Adrenal gland (tissue), 12 donors: ENCODE data around the gene THSD7B. TPM values are rescaled to one million over a fixed set of nuclear protein-coding genes. Genes with fewer than 3 reads are reported as not detected.
"Not testable (repeated sequence)": the region's sequence is repeated elsewhere in the genome, so short reads cannot be mapped to it uniquely, and the experiment has no call there.

Experiments
- DNase-seq, 7 donors: peaks; one replicate each; pipeline ENCODE4 v3.0.0-alpha.2; 2019 to 2020
- H3K27ac ChIP-seq, 5 donors: fragments of 200-600 bp; sonication (generic) in 4 of 5; 1 replicate in 3 of 5; 2 replicates in 2 of 5; pipeline versions ENCODE4 v1.5.1 to v1.8.0; 2016 to 2020; ENCODE audit warnings: mild to moderate bottlenecking in 1 of 5
- H3K27me3 ChIP-seq: fragments of 200-600 bp; 2 replicates; pipeline ENCODE4 v1.8.0; 2021
- H3K36me3 ChIP-seq, 2 donors: fragments of 200-600 bp; replicated peaks in 1 of 2; 1 replicate in 1 of 2; 2 replicates in 1 of 2; pipeline versions ENCODE4 v1.5.1 to v1.8.0; 2018 to 2022
- H3K4me1 ChIP-seq, 2 donors: fragments of 200-600 bp; replicated peaks in 1 of 2; 1 replicate in 1 of 2; 2 replicates in 1 of 2; pipeline versions ENCODE4 v1.5.1 to v1.8.0; 2018 to 2021
- H3K4me3 ChIP-seq, 4 donors: fragments of 200-600 bp; sonication (generic) in 3 of 4; one replicate each; pipeline ENCODE4 v1.5.1; 2016 to 2018
- H3K9me3 ChIP-seq, 3 donors: fragments of 200-600 bp; sonication (generic) in 1 of 3; replicated peaks in 1 of 3; 1 replicate in 2 of 3; 2 replicates in 1 of 3; pipeline versions ENCODE4 v1.5.1 to v1.8.0; 2016 to 2021
- POLR2A ChIP-seq, 2 donors: fragments of 450-650 bp; IDR thresholded peaks; one replicate each; pipeline ENCODE4 v1.6.1; 2017; ENCODE audit warnings: antibody characterized with exemption in 2 of 2, mild to moderate bottlenecking in 2 of 2, moderate library complexity in 1 of 2
- WGBS, 4 donors: extraction: QIAGEN DNeasy Blood & Tissue Kit in 2 of 4; methylation state at CpG; one replicate each; pipeline versions ENCODE4 v1.1.5 to v1.1.7; 2013 to 2017; 5-methylcytosine and 5-hydroxymethylcytosine counted together
- intact Hi-C, 2 donors: fragments of 100-400 bp; cut with DNase I; formaldehyde crosslinking; loops; one replicate each; pipeline versions ENCODE4 v1.14.1 to v1.15.0; 2022 to 2023
- polyA plus RNA-seq, 3 donors: library from polyadenylated mRNA; stranded (reverse); fragments of 200-250 nt in 2 of 3; fragments of 350-450 nt in 1 of 3; fragmentation: Illumina TruSeq in 1 of 3; extraction: RNeasy Lipid Tissue Mini Kit (QIAGEN cat#74804) in 1 of 3; gene quantifications; one replicate each; pipeline ENCODE4 v1.2.3, GENCODE V29; 2013 to 2014
- total RNA-seq, 9 donors: library from RNA; depleted of rRNA in 4 of 9; stranded (reverse); fragments of >200 nt in 4 of 9; fragments of 120-200 nt in 1 of 9; fragmentation: NEBNext Ultra II Directional in 1 of 9; extraction: Animal tissue kit (Norgen Biotek cat#: 25700) in 1 of 9; gene quantifications; one replicate each; pipeline versions ENCODE4 v1.1.0 to v1.2.4, GENCODE V29; 2013 to 2023
- TF ChIP-seq, protein P1 (sequence below), 6 experiments: fragments of 450-650 bp in 4 of 6; fragments of 200-600 bp in 2 of 6; sonication (generic) in 1 of 6; IDR thresholded peaks; 1 replicate in 5 of 6; 2 replicates in 1 of 6; pipeline versions ENCODE4 v1.5.1 to v1.8.0; 2016 to 2021; ENCODE audit warnings: antibody characterized with exemption in 6 of 6, mild to moderate bottlenecking in 2 of 6, moderate library complexity in 1 of 6
- donor health status: healthy with polysubstance abuse.
- donor health status: Bipolar disorder and iron deficiency.
- donor health status: DM: yes; HTN: yes; CAD: no.
- donor health status: DM: no; HTN: no; CAD: no.
- donor health status: DM: no; HTN: no; CAD: no.
- donor health status: DM: yes; HTN: yes; CAD: no.

THSD7B gene
- total and polyA plus RNA-seq, 12 donors, result under 0.01 to 0.44 (median 0.12) TPM; not detected in 4

- no peaks in the 10 kb centered on the region for H3K27me3 ChIP-seq
- TF ChIP-seq, protein P1, sequence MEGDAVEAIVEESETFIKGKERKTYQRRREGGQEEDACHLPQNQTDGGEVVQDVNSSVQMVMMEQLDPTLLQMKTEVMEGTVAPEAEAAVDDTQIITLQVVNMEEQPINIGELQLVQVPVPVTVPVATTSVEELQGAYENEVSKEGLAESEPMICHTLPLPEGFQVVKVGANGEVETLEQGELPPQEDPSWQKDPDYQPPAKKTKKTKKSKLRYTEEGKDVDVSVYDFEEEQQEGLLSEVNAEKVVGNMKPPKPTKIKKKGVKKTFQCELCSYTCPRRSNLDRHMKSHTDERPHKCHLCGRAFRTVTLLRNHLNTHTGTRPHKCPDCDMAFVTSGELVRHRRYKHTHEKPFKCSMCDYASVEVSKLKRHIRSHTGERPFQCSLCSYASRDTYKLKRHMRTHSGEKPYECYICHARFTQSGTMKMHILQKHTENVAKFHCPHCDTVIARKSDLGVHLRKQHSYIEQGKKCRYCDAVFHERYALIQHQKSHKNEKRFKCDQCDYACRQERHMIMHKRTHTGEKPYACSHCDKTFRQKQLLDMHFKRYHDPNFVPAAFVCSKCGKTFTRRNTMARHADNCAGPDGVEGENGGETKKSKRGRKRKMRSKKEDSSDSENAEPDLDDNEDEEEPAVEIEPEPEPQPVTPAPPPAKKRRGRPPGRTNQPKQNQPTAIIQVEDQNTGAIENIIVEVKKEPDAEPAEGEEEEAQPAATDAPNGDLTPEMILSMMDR (IDR thresholded peaks at IDR 0.05), result no peak
- no peak for TF ChIP-seq POLR2A (IDR thresholded peaks at IDR 0.05)
- H3K4me1 ChIP-seq, result no peaks in the 10 kb centered on the region
- H3K27ac ChIP-seq, result no peak overlapping the region
- H3K4me3 ChIP-seq, result no peak overlapping the region
- WGBS, 4 donors, result 30 to 63% (median 57%) methylated on average over 2 of the region's 2 CpGs
- no peaks in the 10 kb centered on the region for H3K9me3 ChIP-seq
- intact Hi-C loops, result no loop called here
- DNase-seq, result no peak
- H3K36me3 ChIP-seq, result no peaks in the 10 kb centered on the region
These were observed 535.6 kb downstream of the THSD7B start for GRCh38 chr2:137300987-137301386.

GRCh38 chr2:137302957-137303356, 537.6 kb downstream of the THSD7B start:
- no peaks in the 10 kb centered on the region for H3K27me3 ChIP-seq
- no peaks in the 10 kb centered on the region for H3K9me3 ChIP-seq
- intact Hi-C loops, result no loop called here
- H3K36me3 ChIP-seq, result no peaks in the 10 kb centered on the region
- no peak overlapping the region for H3K4me3 ChIP-seq
- no peak overlapping the region for H3K27ac ChIP-seq
- WGBS, 4 donors, result 48 to 76% (median 57%) methylated on average over 3 of the region's 3 CpGs
- no peaks in the 10 kb centered on the region for H3K4me1 ChIP-seq
- TF ChIP-seq POLR2A (IDR thresholded peaks at IDR 0.05), result no peak
- TF ChIP-seq, protein P1 (IDR thresholded peaks at IDR 0.05), result no peak
- no peak for DNase-seq

- DNase-seq, result no peak
- no peaks in the 10 kb centered on the region for H3K4me1 ChIP-seq
- no peaks in the 10 kb centered on the region for H3K9me3 ChIP-seq
- H3K36me3 ChIP-seq, result no peaks in the 10 kb centered on the region
- H3K4me3 ChIP-seq, result no peak overlapping the region
- H3K27me3 ChIP-seq, result no peaks in the 10 kb centered on the region
- intact Hi-C loops, result no loop called here
- 72 to 79% (median 75%) methylated on average over 4 of the region's 4 CpGs for WGBS, 4 donors
- H3K27ac ChIP-seq, result no peak overlapping the region
- TF ChIP-seq, protein P1 (IDR thresholded peaks at IDR 0.05), result no peak
- TF ChIP-seq POLR2A (IDR thresholded peaks at IDR 0.05), result no peak
These were observed 550.7 kb downstream of the THSD7B start for GRCh38 chr2:137316075-137316474.

DNA sequence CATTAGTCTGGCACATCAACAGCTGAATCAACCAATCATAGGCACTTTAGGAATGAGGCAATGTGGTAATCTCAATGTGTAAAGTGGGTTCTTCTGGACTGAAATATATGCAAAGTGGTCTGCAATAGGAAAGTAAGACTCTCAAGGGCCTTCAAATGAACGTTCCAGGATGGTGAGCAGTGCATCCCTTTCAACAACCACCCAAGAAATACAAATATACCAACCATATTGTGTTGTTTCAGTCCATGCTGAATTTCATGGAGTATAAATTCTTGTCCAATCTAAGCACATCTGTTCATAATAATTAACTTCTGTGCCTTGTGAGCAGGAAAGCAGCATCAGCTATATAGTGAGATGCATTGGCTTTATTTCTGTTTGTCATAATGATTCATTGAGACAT, 556.2 kb downstream of the THSD7B start:
- intact Hi-C loops, result no loop called here
- H3K27me3 ChIP-seq, result no peaks in the 10 kb centered on the region
- WGBS, 4 donors, result 17 to 53% (median 40%) methylated on average over 1 of the region's 1 CpG
- TF ChIP-seq POLR2A (IDR thresholded peaks at IDR 0.05), result no peak
- TF ChIP-seq, protein P1 (IDR thresholded peaks at IDR 0.05), result no peak
- H3K4me3 ChIP-seq, result no peak overlapping the region
- H3K9me3 ChIP-seq, result no peaks in the 10 kb centered on the region
- no peak for DNase-seq
- H3K27ac ChIP-seq, result no peak overlapping the region
- H3K4me1 ChIP-seq, result no peaks in the 10 kb centered on the region
- no peaks in the 10 kb centered on the region for H3K36me3 ChIP-seq

DNA sequence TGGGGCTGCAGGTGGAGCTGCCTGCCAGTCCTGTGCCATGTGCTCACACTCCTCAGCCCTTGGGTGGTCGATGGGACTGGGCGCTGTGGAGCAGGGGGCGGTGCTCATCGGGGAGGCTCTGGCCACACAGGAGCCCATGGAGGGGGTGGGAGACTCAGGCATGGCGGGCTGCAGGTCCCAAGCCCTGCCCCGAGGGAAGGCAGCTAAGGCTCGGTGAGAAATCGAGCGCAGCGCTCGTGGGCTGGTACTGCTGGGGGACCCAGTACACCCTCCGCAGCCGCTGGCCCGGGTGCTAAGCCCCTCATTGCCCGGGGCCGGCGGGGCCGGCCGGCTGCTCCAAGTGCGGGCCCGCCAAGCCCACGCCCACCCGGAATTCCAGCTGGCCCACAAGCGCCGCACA, 566.2 kb downstream of the THSD7B start:
- intact Hi-C loops, H3K36me3 ChIP-seq, H3K4me1 ChIP-seq, H3K27ac ChIP-seq, H3K9me3 ChIP-seq, DNase-seq, H3K4me3 ChIP-seq, H3K27me3 ChIP-seq: not testable (repeated sequence)
- 91 to 94% (median 93%) methylated on average over 12 to 25 of the region's 25 CpGs for WGBS, 4 donors
